Thyroid gland (tissue), 4 donors: ENCODE results near the gene CYP4F3.

Source experiments
- CTCF ChIP-seq, 6 experiments: fragments of 200-600 bp in 3 of 6; fragments of 450-650 bp in 3 of 6; sonication (generic) in 3 of 6; IDR thresholded peaks; one replicate each; pipeline ENCODE4 v1.5.1; 2016 to 2019; ENCODE audit warnings: antibody characterized with exemption in 6 of 6, mild to moderate bottlenecking in 2 of 6, inconsistent platforms in 1 of 6, moderate library complexity in 1 of 6
- POLR2A ChIP-seq, 2 donors: fragments of 450-650 bp; IDR thresholded peaks; one replicate each; pipeline ENCODE4 v1.6.1; 2017; ENCODE audit warnings: antibody characterized with exemption in 2 of 2, mild to moderate bottlenecking in 2 of 2, moderate library complexity in 1 of 2

DNA sequence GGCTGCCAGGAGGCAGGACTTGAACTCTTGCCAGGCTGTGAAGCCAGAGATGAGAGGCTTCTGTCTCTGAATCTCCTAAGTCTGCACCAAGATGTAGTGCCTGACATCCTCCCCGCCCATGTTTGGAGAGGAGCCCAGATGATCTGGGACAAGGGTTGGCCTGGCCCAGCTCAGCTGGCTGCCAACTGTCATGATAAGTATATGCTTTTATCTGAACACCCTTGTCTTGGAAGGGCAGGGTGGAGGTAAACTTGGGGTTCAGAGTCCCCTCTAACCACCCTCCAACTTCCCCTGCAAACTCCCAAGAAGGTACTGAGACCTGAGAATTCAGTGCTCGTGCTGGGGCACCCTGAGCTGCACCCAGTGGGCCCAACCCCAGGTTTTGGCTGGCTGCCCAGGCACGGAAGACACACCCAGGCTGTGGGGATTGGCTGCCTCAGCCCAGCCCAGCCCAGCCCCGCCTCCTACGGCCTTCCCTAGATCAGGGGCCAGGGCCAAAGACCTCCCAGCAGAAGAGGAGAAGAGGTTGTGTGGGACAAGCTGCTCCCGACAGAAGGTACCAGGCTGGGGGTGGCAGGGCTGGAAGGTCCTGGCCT is 32.0 kb downstream of the CYP4F3 start, which contains the start of gene CYP4F12:
- no peak for TF ChIP-seq CTCF (IDR thresholded peaks at IDR 0.05)
- TF ChIP-seq POLR2A (IDR thresholded peaks at IDR 0.05) = no peak
